Measurements from ENCODE around the gene UBE2N. TPM values are rescaled to one million over a fixed set of nuclear protein-coding genes. Genes with fewer than 3 reads are reported as not detected.

Gene UBE2N
- total and polyA plus RNA-seq, 2 of the 8 experiments (the other 6 are each of a cell fraction or from before 2014, with no cell fraction given) = 108 to 225 TPM

- peak overlapping the region; percentile 85 for H4K5ac ChIP-seq (ENCODE audit: insufficient read length, low read depth, low read length)
- H3K4me3 ChIP-seq (ENCODE audit: extremely low read depth in 1 of 4, insufficient read depth in 2 of 4, low read depth in 3 of 4, low read length in 4 of 4) = peak overlapping the region; percentile 84 to 99 (median 94)
- no peak overlapping the region for H2BK20ac ChIP-seq (ENCODE audit: low read length)
- H3K4me2 ChIP-seq (ENCODE audit: insufficient read depth in 1 of 2, low read depth in 2 of 2, low read length in 2 of 2) = peak overlapping the region; percentile 62 to 80
- H2AK5ac ChIP-seq (ENCODE audit: low read depth, low read length) = peak overlapping the region; percentile 6; the same call in 1 of the 2 replicates
- no peak overlapping the region for H3K23ac ChIP-seq (ENCODE audit: insufficient read length)
- TF ChIP-seq EZH2 (IDR thresholded peaks at IDR 0.05; ENCODE audit: low read depth, low read length, severe bottlenecking) = no peak
- no peak for TF ChIP-seq CREB1 (IDR thresholded peaks at IDR 0.05)
- no peak for TF ChIP-seq MAX (IDR thresholded peaks at IDR 0.05)
- TF ChIP-seq POLR2AphosphoS5 (IDR thresholded peaks at IDR 0.05; ENCODE audit: low read depth, low read length) = no peak; the same call in 1 of the 2 replicates
- TF ChIP-seq EGR1 (IDR thresholded peaks at IDR 0.05; ENCODE audit: borderline replicate concordance, low read depth, low read length) = no peak
- no peak for TF ChIP-seq TAF1 (IDR thresholded peaks at IDR 0.05; ENCODE audit: low read depth, low read length)
- no peak for TF ChIP-seq ATF2 (IDR thresholded peaks at IDR 0.05; ENCODE audit: low read length)
- H3K4ac ChIP-seq (replicated peaks; ENCODE audit: insufficient read length, low read depth, low read length) = peak overlapping the region; percentile 55
- WGBS, 2 experiments (ENCODE audit: extremely low coverage in 1 of 2, insufficient coverage in 1 of 2, insufficient read length in 1 of 2, insufficient replicate concordance in 2 of 2, low coverage in 1 of 2, low lambda C conversion rate in 2 of 2, missing lambda C conversion rate in 1 of 2) = 4% methylated on average over 7 of the region's 7 CpGs; no CpG with 5 or more reads in 1 of the 2 experiments
- FAIRE-seq (no peak), DNase-seq (ENCODE audit: low read depth in 1 of 2, low spot score in 2 of 2) (no peak)
- peaks cover 3% of the 10 kb centered on the region; the same call in 1 of the 2 replicates for H3K23me2 ChIP-seq (ENCODE audit: low read depth, low read length)
- 0 out of 2 replicates have a peak overlapping the region, but pooled peaks have one; percentile 39 for H3K18ac ChIP-seq (ENCODE audit: extremely low read depth, low read length)
- no peak overlapping the region; the same call in 1 of the 2 replicates for H2BK12ac ChIP-seq (ENCODE audit: low read depth, low read length)
- no peak overlapping the region for H3K14ac ChIP-seq (ENCODE audit: insufficient read length)
- H3K79me1 ChIP-seq (ENCODE audit: low read depth, low read length) = no peaks in the 10 kb centered on the region; the same call in 1 of the 2 replicates
- POLR2A ChIA-PET (ENCODE audit: partially characterized antibody) = interaction anchor here (0.6 to 2.1 kb wide), 11 partner anchors 9 to 1874 kb away, joined by 3 to 12 read pairs (median 5); partner anchors contain the start of gene UBE2N
- no peaks in the 10 kb centered on the region for H3K4me1 ChIP-seq (replicated peaks in 1 of 4; ENCODE audit: control insufficient read depth in 3 of 4, insufficient read depth in 4 of 4, low read length in 3 of 4)
- peaks cover 5 to 29% (median 8%) of the 10 kb centered on the region in 4 experiments; a peak in 7 of 8 replicates for H3K36me3 ChIP-seq (ENCODE audit: control insufficient read depth in 2 of 4, insufficient read depth in 4 of 4, low read length in 3 of 4)
- H3K27me3 ChIP-seq (replicated peaks in 1 of 4; ENCODE audit: control insufficient read depth in 3 of 4, extremely low read depth in 1 of 4, insufficient read depth in 3 of 4, low read length in 3 of 4) = no peaks in the 10 kb centered on the region
- no peak overlapping the region for H4K91ac ChIP-seq (replicated peaks; ENCODE audit: insufficient read length, low read length)
- CTCF ChIA-PET (ENCODE audit: partially characterized antibody) = interaction anchor here (0.6 to 1.8 kb wide), 2 partner anchors 10 to 1462 kb away, joined by 4 to 5 read pairs; no protein-coding TSS in a partner anchor
- peaks cover 17 to 56% of the 10 kb centered on the region in 2 experiments; a peak in 3 of 4 replicates for H3K79me2 ChIP-seq (ENCODE audit: control insufficient read depth in 1 of 2, insufficient read depth in 2 of 2, low read length in 2 of 2)
- H4K8ac ChIP-seq (ENCODE audit: extremely low read depth, insufficient read depth, low read length) = peak overlapping the region; percentile 100; the same call in 1 of the 2 replicates
- peak overlapping the region; percentile 2 for H3K56ac ChIP-seq (replicated peaks; ENCODE audit: insufficient read length, low read depth, low read length)
- peak overlapping the region; percentile 98 for H3K27ac ChIP-seq (ENCODE audit: low read depth, low read length)
- H2BK120ac ChIP-seq (replicated peaks; ENCODE audit: low read depth, low read length) = no peak overlapping the region
- H2BK15ac ChIP-seq (ENCODE audit: low read length) = no peak overlapping the region
- no peaks in the 10 kb centered on the region for H4K20me1 ChIP-seq (replicated peaks in 1 of 2; ENCODE audit: control insufficient read depth in 1 of 2, insufficient read depth in 2 of 2, low read length in 2 of 2)
- H2BK5ac ChIP-seq (ENCODE audit: low read depth, low read length) = 0 out of 2 replicates have a peak overlapping the region, but pooled peaks have one; percentile 97
- no peaks in the 10 kb centered on the region for H3K9me3 ChIP-seq (ENCODE audit: insufficient read depth in 2 of 2, low read depth in 1 of 2, low read length in 1 of 2)
- no peak overlapping the region for H2AFZ ChIP-seq (ENCODE audit: low read length)
- H3K9ac ChIP-seq (replicated peaks in 1 of 4; ENCODE audit: extremely low read depth in 1 of 4, low read depth in 3 of 4, low read length in 3 of 4) = peak overlapping the region; percentile 80 to 100 (median 97)
These were observed 26.2 kb upstream of the UBE2N start for GRCh38 chr12:93468008-93468371.
